Ectodermal cell (in vitro differentiated cells): Measurements from ENCODE around the gene CTNNA1.
"Not testable (repeated sequence)": the region's sequence is repeated elsewhere in the genome, so short reads cannot be mapped to it uniquely, and the experiment has no call there.

Source experiments
- H3K27ac ChIP-seq: 2 replicates; pipeline ENCODE4 v1.7.0; 2013; ENCODE audit warnings: mild to moderate bottlenecking, low read depth, low read length; ENCODE audit not compliant: insufficient read depth, poor library complexity, severe bottlenecking
- H3K27me3 ChIP-seq: 2 replicates; pipeline ENCODE4 v1.7.0; 2013; ENCODE audit warnings: mild to moderate bottlenecking, low read length; ENCODE audit not compliant: insufficient read depth, control insufficient read depth, poor library complexity, severe bottlenecking
- H3K36me3 ChIP-seq: one replicate; pipeline ENCODE4 v1.7.0; 2013; ENCODE audit warnings: low read length; ENCODE audit not compliant: control insufficient read depth, insufficient read depth
- H3K4me1 ChIP-seq: one replicate; pipeline ENCODE4 v1.7.0; 2013; ENCODE audit warnings: low read length; ENCODE audit not compliant: control insufficient read depth, insufficient read depth
- H3K4me3 ChIP-seq: 2 replicates; pipeline ENCODE4 v1.7.0; 2013; ENCODE audit warnings: low read depth, low read length, control low read depth; ENCODE audit not compliant: insufficient read depth
- H3K9me3 ChIP-seq: 2 replicates; pipeline ENCODE4 v1.7.0; 2013; ENCODE audit warnings: mild to moderate bottlenecking, low read length, moderate library complexity; ENCODE audit not compliant: control insufficient read depth
- WGBS, 2 experiments: methylation state at CpG; one replicate each; pipeline ENCODE4 v1.1.7; 2013; ENCODE audit warnings: missing lambda C conversion rate in 2 of 2; 5-methylcytosine and 5-hydroxymethylcytosine counted together

Gene CTNNA1

GRCh38 chr5:138829341-138829740 lies 76.1 kb downstream of the CTNNA1 start:
- no peak overlapping the region for H3K4me3 ChIP-seq
- no peaks in the 10 kb centered on the region for H3K9me3 ChIP-seq
- WGBS, 2 experiments: 97 to 100% methylated on average over 3 of the region's 3 CpGs
- no peaks in the 10 kb centered on the region for H3K4me1 ChIP-seq
- no peaks in the 10 kb centered on the region for H3K27me3 ChIP-seq
- H3K36me3 ChIP-seq: peaks cover 20% of the 10 kb centered on the region
- no peak overlapping the region for H3K27ac ChIP-seq

- H3K4me1 ChIP-seq: no peaks in the 10 kb centered on the region
- peaks cover 16% of the 10 kb centered on the region for H3K36me3 ChIP-seq
- no peak overlapping the region for H3K27ac ChIP-seq
Observed at GRCh38 chr5:138831703-138832102, 78.5 kb downstream of the CTNNA1 start.

GRCh38 chr5:138832218-138832617 lies 79.0 kb downstream of the CTNNA1 start:
- no peak overlapping the region for H3K27ac ChIP-seq

More at GRCh38 chr5:138831703-138832102, 78.5 kb downstream of the CTNNA1 start:
- Histone ChIP-seq H3K27me3 (no peaks in the 10 kb centered on the region), H3K9me3 (no peaks in the 10 kb centered on the region), H3K4me3 (no peak overlapping the region)

GRCh38 chr5:138833080-138833479 lies 79.9 kb downstream of the CTNNA1 start:
- H3K27me3 ChIP-seq: no peaks in the 10 kb centered on the region
- H3K36me3 ChIP-seq: peaks cover 7% of the 10 kb centered on the region
- H3K4me1 ChIP-seq: no peaks in the 10 kb centered on the region
- WGBS, 2 experiments: 27 to 29% methylated on average over 2 of the region's 2 CpGs
- no peak overlapping the region for H3K4me3 ChIP-seq
- no peaks in the 10 kb centered on the region for H3K9me3 ChIP-seq
- no peak overlapping the region for H3K27ac ChIP-seq

More at GRCh38 chr5:138832218-138832617, 79.0 kb downstream of the CTNNA1 start:
- no peaks in the 10 kb centered on the region for H3K9me3 ChIP-seq
- no peak overlapping the region for H3K4me3 ChIP-seq
- 86 to 90% methylated on average over 1 to 2 of the region's 2 CpGs for WGBS, 2 experiments
- peaks cover 15% of the 10 kb centered on the region for H3K36me3 ChIP-seq
- H3K4me1 ChIP-seq: no peaks in the 10 kb centered on the region
- H3K27me3 ChIP-seq: no peaks in the 10 kb centered on the region

- Histone ChIP-seq H3K27me3 (no peaks in the 10 kb centered on the region), H3K4me1 (no peaks in the 10 kb centered on the region), H3K4me3 (no peak overlapping the region), H3K27ac (no peak overlapping the region), H3K9me3 (no peaks in the 10 kb centered on the region), H3K36me3 (peaks cover 4% of the 10 kb centered on the region)
- WGBS, 2 experiments: 8 to 23% methylated on average over 2 of the region's 3 CpGs
Observed at GRCh38 chr5:138833726-138834480, 80.7 kb downstream of the CTNNA1 start.

GRCh38 chr5:138834853-138835252 lies 81.6 kb downstream of the CTNNA1 start:
- H3K4me3 ChIP-seq, H3K4me1 ChIP-seq, H3K36me3 ChIP-seq, H3K27me3 ChIP-seq, H3K9me3 ChIP-seq, H3K27ac ChIP-seq: not testable (repeated sequence)
- 93 to 94% methylated on average over 6 of the region's 6 CpGs for WGBS, 2 experiments

GRCh38 chr5:138837160-138837559 lies 83.9 kb downstream of the CTNNA1 start:
- 83 to 94% methylated on average over 3 of the region's 4 CpGs for WGBS, 2 experiments
- Histone ChIP-seq H3K27ac (no peak overlapping the region), H3K4me3 (no peak overlapping the region), H3K4me1 (no peaks in the 10 kb centered on the region), H3K27me3 (no peaks in the 10 kb centered on the region), H3K36me3 (no peaks in the 10 kb centered on the region), H3K9me3 (no peaks in the 10 kb centered on the region)

- Histone ChIP-seq H3K9me3 (no peaks in the 10 kb centered on the region), H3K4me1 (no peaks in the 10 kb centered on the region), H3K27me3 (no peaks in the 10 kb centered on the region), H3K27ac (no peak overlapping the region), H3K4me3 (no peak overlapping the region), H3K36me3 (no peaks in the 10 kb centered on the region)
- 91 to 92% methylated on average over 3 of the region's 3 CpGs for WGBS, 2 experiments
Observed at GRCh38 chr5:138840103-138840502, 86.9 kb downstream of the CTNNA1 start.

GRCh38 chr5:138841531-138841930 lies 88.3 kb downstream of the CTNNA1 start:
- H3K27ac ChIP-seq: no peak overlapping the region
- H3K4me3 ChIP-seq: no peak overlapping the region
- 92 to 100% methylated on average over 2 of the region's 2 CpGs for WGBS, 2 experiments
- no peaks in the 10 kb centered on the region for H3K27me3 ChIP-seq
- no peaks in the 10 kb centered on the region for H3K4me1 ChIP-seq
- H3K9me3 ChIP-seq: no peaks in the 10 kb centered on the region
- H3K36me3 ChIP-seq: no peaks in the 10 kb centered on the region

GRCh38 chr5:138843316-138844124 lies 90.3 kb downstream of the CTNNA1 start:
- Histone ChIP-seq H3K27me3 (no peaks in the 10 kb centered on the region), H3K36me3 (no peaks in the 10 kb centered on the region), H3K4me3 (no peak overlapping the region), H3K27ac (no peak overlapping the region), H3K4me1 (no peaks in the 10 kb centered on the region), H3K9me3 (no peaks in the 10 kb centered on the region)
- 92 to 100% methylated on average over 2 of the region's 2 CpGs for WGBS, 2 experiments
